Smooth muscle cell (in vitro differentiated cells): ENCODE measurements around the gene DLEC1. TPM values are rescaled to one million over a fixed set of nuclear protein-coding genes. Genes with fewer than 3 reads are reported as not detected.
"Not testable (repeated sequence)": the region's sequence is repeated elsewhere in the genome, so short reads cannot be mapped to it uniquely, and the experiment has no call there.

Source experiments
- DNase-seq: peaks from one replicate; lab custom pipeline; 2025; ENCODE audit not compliant: unreplicated experiment; lab: John Stamatoyannopoulos, UW
- H2AFZ ChIP-seq: fragments of 200-600 bp; sonication (generic); 2 replicates; pipeline ENCODE4 v1.6.0; 2016; ENCODE audit warnings: antibody characterized with exemption, low read depth, mild to moderate bottlenecking
- H3F3A ChIP-seq: fragments of 200-600 bp; sonication (generic); 2 replicates; pipeline ENCODE4 v1.6.0; 2017; ENCODE audit warnings: antibody characterized with exemption, low read depth
- H3K27ac ChIP-seq: fragments of 200-600 bp; sonication (generic); 2 replicates; pipeline ENCODE4 v1.5.1; 2016; ENCODE audit warnings: low read depth, mild to moderate bottlenecking
- H3K27me3 ChIP-seq: fragments of 200-600 bp; sonication (generic); 2 replicates; pipeline ENCODE4 v1.6.1; 2016; ENCODE audit warnings: low read depth, mild to moderate bottlenecking
- H3K36me3 ChIP-seq: fragments of 200-600 bp; sonication (generic); 2 replicates; pipeline ENCODE4 v1.5.1; 2016; ENCODE audit warnings: low read depth
- H3K4me1 ChIP-seq: fragments of 200-600 bp; sonication (generic); 2 replicates; pipeline ENCODE4 v1.5.1; 2016; ENCODE audit warnings: low read depth
- H3K4me2 ChIP-seq: fragments of 200-600 bp; sonication (generic); 2 replicates; pipeline ENCODE4 v1.6.0; 2016; ENCODE audit warnings: mild to moderate bottlenecking
- H3K4me3 ChIP-seq: fragments of 200-600 bp; sonication (generic); 2 replicates; pipeline ENCODE4 v1.5.1; 2016; ENCODE audit warnings: mild to moderate bottlenecking
- H3K79me2 ChIP-seq: fragments of 200-600 bp; sonication (generic); 2 replicates; pipeline ENCODE4 v1.6.0; 2016; ENCODE audit warnings: low read depth, mild to moderate bottlenecking
- H3K9ac ChIP-seq: fragments of 200-600 bp; sonication (generic); 2 replicates; pipeline ENCODE4 v1.6.0; 2016; ENCODE audit warnings: low read depth
- H3K9me3 ChIP-seq: fragments of 200-600 bp; sonication (generic); replicated peaks from 2 replicates; pipeline ENCODE4 v1.5.1; 2016; ENCODE audit warnings: low read depth
- H4K20me1 ChIP-seq: fragments of 200-600 bp; sonication (generic); 2 replicates; pipeline ENCODE4 v1.6.0; 2016; ENCODE audit warnings: low read depth
- WGBS: methylation state at CpG from one replicate; pipeline ENCODE4 v1.1.7; 2016; ENCODE audit warnings: low lambda C conversion rate; 5-methylcytosine and 5-hydroxymethylcytosine counted together
- polyA plus RNA-seq: library from polyadenylated mRNA; unstranded; fragments of >200 nt; fragmentation: Nextera tagmentation; extraction: Ambion mirVana; gene quantifications from 2 replicates; pipeline ENCODE4 v1.2.1, GENCODE V29; 2016
- total RNA-seq: library from RNA; depleted of rRNA; stranded (reverse); fragments of >200 nt; gene quantifications from 2 replicates; pipeline ENCODE4 v1.2.3, GENCODE V29; 2014
- TF ChIP-seq, protein P1 (sequence below): fragments of 200-600 bp; sonication (generic); IDR thresholded peaks from 2 replicates; pipeline ENCODE4 v1.5.1; 2017; ENCODE audit warnings: borderline replicate concordance, mild to moderate bottlenecking, antibody characterized with exemption; ENCODE audit not compliant: insufficient read depth, poor library complexity, severe bottlenecking

Gene DLEC1
- total and polyA plus RNA-seq, 2 experiments from 2014 or later: 0.27 to 0.61 TPM

DNA sequence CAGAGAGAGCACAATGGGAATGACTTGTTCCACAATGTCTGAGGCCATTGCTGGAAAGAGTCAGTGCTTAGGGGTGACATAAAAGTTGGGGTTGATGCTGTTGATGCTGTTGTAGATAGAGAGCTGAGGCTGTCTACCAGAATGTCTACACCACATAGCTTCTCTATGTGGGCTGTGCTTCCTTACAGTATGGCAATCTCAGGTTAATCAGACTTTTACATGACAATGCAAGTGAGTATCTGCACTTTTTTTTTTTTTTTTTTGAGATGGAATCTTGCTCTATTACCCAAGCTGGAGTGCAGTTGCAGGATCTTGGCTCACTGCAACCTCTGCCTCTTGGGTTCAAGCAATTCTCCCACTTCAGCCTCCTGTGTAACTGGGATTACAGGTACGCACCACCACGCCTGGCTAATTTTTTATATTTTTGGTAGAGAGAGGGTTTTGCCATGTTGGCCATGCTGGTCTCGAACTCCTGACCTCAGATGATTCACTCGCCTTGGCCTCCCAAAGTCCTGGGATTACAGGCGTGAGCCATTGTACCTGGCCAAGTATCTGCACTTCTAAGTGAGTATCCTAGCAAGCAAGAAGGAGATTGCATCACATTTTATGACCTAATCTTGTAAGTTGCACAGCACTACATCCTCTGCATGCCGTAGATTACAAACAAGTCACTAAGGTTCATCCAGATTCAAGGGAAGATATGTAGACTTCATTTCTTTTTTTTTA is 28.7 kb downstream of the DLEC1 start:
- no peaks in the 10 kb centered on the region for H3K4me1 ChIP-seq
- TF ChIP-seq, protein P1, sequence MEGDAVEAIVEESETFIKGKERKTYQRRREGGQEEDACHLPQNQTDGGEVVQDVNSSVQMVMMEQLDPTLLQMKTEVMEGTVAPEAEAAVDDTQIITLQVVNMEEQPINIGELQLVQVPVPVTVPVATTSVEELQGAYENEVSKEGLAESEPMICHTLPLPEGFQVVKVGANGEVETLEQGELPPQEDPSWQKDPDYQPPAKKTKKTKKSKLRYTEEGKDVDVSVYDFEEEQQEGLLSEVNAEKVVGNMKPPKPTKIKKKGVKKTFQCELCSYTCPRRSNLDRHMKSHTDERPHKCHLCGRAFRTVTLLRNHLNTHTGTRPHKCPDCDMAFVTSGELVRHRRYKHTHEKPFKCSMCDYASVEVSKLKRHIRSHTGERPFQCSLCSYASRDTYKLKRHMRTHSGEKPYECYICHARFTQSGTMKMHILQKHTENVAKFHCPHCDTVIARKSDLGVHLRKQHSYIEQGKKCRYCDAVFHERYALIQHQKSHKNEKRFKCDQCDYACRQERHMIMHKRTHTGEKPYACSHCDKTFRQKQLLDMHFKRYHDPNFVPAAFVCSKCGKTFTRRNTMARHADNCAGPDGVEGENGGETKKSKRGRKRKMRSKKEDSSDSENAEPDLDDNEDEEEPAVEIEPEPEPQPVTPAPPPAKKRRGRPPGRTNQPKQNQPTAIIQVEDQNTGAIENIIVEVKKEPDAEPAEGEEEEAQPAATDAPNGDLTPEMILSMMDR: no peak
- H3K36me3 ChIP-seq: no peaks in the 10 kb centered on the region
- no peak overlapping the region for H3K4me3 ChIP-seq
- H3K4me2 ChIP-seq: no peak overlapping the region
- 91% methylated on average over 6 of the region's 6 CpGs for WGBS
- no peak overlapping the region for H2AFZ ChIP-seq
- no peaks in the 10 kb centered on the region for H3K27me3 ChIP-seq
- no peaks in the 10 kb centered on the region for H3K79me2 ChIP-seq
- no peaks in the 10 kb centered on the region for H3K9me3 ChIP-seq
- no peak overlapping the region for H3K27ac ChIP-seq
- H3K9ac ChIP-seq: no peak overlapping the region
- DNase-seq: no peak
- no peaks in the 10 kb centered on the region for H4K20me1 ChIP-seq
- no peaks in the 10 kb centered on the region for H3F3A ChIP-seq

DNA sequence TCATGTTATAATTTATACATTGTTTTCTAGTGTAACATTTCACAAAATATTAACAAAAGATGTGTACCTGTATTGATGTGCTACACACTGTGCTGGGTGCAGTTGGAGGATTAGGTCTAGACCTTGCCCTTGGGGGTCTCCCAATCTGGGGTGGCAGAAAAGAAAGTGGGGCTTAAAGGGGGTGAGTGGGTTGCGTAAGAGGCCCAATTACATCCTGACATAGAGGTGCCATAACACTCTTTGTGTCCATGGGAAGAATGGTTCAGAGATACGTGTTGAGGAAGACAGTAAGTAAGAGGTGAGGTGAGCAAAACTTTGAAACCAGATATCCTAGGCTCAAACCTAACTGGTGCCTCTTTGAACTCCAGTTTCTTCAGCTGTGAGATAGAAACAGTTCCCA is 31.0 kb downstream of the DLEC1 start:
- Histone ChIP-seq H3K27me3 (no peaks in the 10 kb centered on the region), H3K36me3 (no peaks in the 10 kb centered on the region), H2AFZ (no peak overlapping the region), H3K4me1 (no peaks in the 10 kb centered on the region), H3K9ac (no peak overlapping the region), H3F3A (no peaks in the 10 kb centered on the region), H3K9me3 (no peaks in the 10 kb centered on the region), H3K4me2 (no peak overlapping the region), H3K79me2 (no peaks in the 10 kb centered on the region), H3K4me3 (no peak overlapping the region), H4K20me1 (no peaks in the 10 kb centered on the region), H3K27ac (no peak overlapping the region)
- 47% methylated on average over 2 of the region's 2 CpGs for WGBS
- TF ChIP-seq, protein P1: no peak
- no peak for DNase-seq

DNA sequence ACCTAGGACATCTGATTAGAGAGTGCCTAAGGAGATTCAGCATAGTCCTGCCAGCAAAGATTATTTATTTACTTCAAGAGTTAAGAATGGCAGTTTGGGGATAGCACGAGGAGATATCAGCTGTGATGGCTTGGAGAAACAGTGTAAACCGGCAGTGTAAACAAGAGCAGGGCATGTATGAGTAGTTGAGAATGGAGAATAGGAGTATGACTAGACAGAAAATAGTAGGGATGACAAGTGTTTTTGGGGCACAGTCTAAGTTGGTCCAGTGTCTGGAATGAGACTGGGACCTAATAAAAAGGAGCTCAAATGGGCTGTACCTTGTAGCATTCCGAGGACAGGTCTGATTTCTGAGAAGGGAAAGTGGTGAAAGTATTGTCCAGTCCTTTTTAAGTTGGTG is 38.1 kb downstream of the DLEC1 start:
- not testable (repeated sequence) for H3K36me3 ChIP-seq, H3K9ac ChIP-seq, H3F3A ChIP-seq, H2AFZ ChIP-seq, H4K20me1 ChIP-seq, H3K79me2 ChIP-seq, DNase-seq, H3K27me3 ChIP-seq, H3K27ac ChIP-seq, H3K9me3 ChIP-seq, H3K4me2 ChIP-seq, H3K4me3 ChIP-seq, H3K4me1 ChIP-seq
- 65% methylated on average over 3 of the region's 3 CpGs for WGBS

DNA sequence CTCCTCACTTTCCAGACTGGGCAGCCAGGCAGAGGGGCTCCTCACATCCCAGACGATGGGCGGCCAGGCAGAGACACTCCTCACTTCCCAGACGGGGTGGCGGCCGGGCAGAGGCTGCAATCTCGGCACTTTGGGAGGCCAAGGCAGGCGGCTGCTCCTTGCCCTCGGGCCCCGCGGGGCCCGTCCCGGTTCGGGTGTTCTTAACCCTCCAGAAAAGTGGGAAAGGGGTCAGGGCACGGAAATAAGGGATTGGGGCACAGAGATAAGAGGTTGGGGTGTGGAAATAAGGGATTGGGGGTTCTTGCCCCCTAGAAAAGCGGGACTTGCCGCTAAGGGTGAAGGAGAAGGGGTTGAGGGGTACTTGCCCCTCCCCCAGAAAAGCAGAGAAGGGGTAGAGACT is 43.3 kb downstream of the DLEC1 start:
- not testable (repeated sequence) for H3K4me3 ChIP-seq, H3K27ac ChIP-seq, DNase-seq, H4K20me1 ChIP-seq, H3K4me1 ChIP-seq, H3F3A ChIP-seq, H3K4me2 ChIP-seq, H3K36me3 ChIP-seq, H3K79me2 ChIP-seq, H3K9me3 ChIP-seq, H2AFZ ChIP-seq, H3K9ac ChIP-seq, H3K27me3 ChIP-seq
- WGBS: 95% methylated on average over 14 of the region's 16 CpGs

DNA sequence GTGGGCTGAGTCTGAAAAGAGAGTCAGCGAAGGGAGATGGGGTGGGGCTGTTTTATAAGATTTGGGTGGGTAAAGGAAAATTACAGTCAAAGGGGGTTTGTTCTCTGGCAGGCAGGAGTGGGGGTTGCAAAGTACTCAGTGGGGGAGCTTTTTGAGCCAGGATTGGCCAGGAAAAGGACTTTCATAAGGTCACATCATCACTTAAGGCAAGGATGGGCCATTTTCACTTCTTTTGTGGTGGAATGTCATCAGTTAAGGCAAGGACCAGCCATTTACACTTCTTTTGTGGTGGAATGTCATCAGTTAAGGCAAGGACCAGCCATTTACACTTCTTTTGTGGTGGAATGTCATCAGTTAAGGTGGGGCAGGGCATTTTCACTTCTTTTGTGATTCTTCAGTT is 44.2 kb downstream of the DLEC1 start:
- not testable (repeated sequence) for H3K4me3 ChIP-seq, H3K9me3 ChIP-seq, H3K27me3 ChIP-seq, H4K20me1 ChIP-seq, H3K4me1 ChIP-seq, H3K79me2 ChIP-seq, H3K36me3 ChIP-seq, H3K9ac ChIP-seq, DNase-seq, H2AFZ ChIP-seq, H3F3A ChIP-seq, H3K27ac ChIP-seq, H3K4me2 ChIP-seq
- WGBS: no CpG with 5 or more reads among the region's 1 CpG
